CD14-positive monocyte (primary cell): ENCODE measurements around the gene CACNA1C. TPM values are rescaled to one million over a fixed set of nuclear protein-coding genes. Genes with fewer than 3 reads are reported as not detected.

Experiments used
- DNase-seq, 3 donors: peaks; one replicate each; pipeline ENCODE4 v3.0.0-alpha.2; 2011 to 2022
- H2AFZ ChIP-seq: 2 replicates; pipeline ENCODE4 v1.6.0; 2012; ENCODE audit warnings: mild to moderate bottlenecking, low read depth, low read length, inconsistent platforms; ENCODE audit not compliant: insufficient read depth, poor library complexity, severe bottlenecking
- H3K27ac ChIP-seq, 2 donors: 1 replicate in 1 of 2; 2 replicates in 1 of 2; pipeline ENCODE4 v1.5.1; 2012 to 2013; ENCODE audit warnings: low read length in 2 of 2, control low read depth in 1 of 2, inconsistent platforms in 1 of 2, low read depth in 1 of 2, mild to moderate bottlenecking in 1 of 2
- H3K27me3 ChIP-seq, 2 donors: one replicate each; pipeline versions ENCODE4 v1.6.0 to v1.6.1; 2011 to 2013; ENCODE audit warnings: low read length in 2 of 2; ENCODE audit not compliant: control insufficient read depth in 2 of 2, insufficient read depth in 2 of 2
- H3K36me3 ChIP-seq, 2 donors: replicated peaks in 1 of 2; 1 replicate in 1 of 2; 2 replicates in 1 of 2; pipeline versions ENCODE4 v1.5.1 to v1.6.1; 2012 to 2013; ENCODE audit warnings: low read length in 2 of 2, control low read depth in 1 of 2, inconsistent platforms in 1 of 2, mild to moderate bottlenecking in 1 of 2; ENCODE audit not compliant: insufficient read depth in 2 of 2, control insufficient read depth in 1 of 2
- H3K4me1 ChIP-seq, 2 donors: 1 replicate in 1 of 2; 2 replicates in 1 of 2; pipeline versions ENCODE4 v1.5.1 to v1.6.1; 2012 to 2013; ENCODE audit warnings: low read length in 2 of 2, control low read depth in 1 of 2, inconsistent platforms in 1 of 2, mild to moderate bottlenecking in 1 of 2, moderate library complexity in 1 of 2; ENCODE audit not compliant: insufficient read depth in 2 of 2, control insufficient read depth in 1 of 2
- H3K4me2 ChIP-seq: replicated peaks from 2 replicates; pipeline ENCODE3; 2012; ENCODE audit warnings: low read length, moderate library complexity, mild to moderate bottlenecking; ENCODE audit not compliant: poor library complexity, severe bottlenecking; ENCODE audit errors: extremely low read depth
- H3K4me3 ChIP-seq, 3 experiments: fragments of 200-600 bp in 1 of 3; sonication (generic) in 1 of 3; replicated peaks in 1 of 3; 1 replicate in 2 of 3; 2 replicates in 1 of 3; pipeline ENCODE4 v1.5.1; 2011 to 2013; ENCODE audit warnings: low read length in 3 of 3, mild to moderate bottlenecking in 3 of 3, control low read depth in 2 of 3, low read depth in 2 of 3, inconsistent platforms in 1 of 3, moderate library complexity in 1 of 3
- H3K79me2 ChIP-seq: 2 replicates; pipeline ENCODE4 v1.6.0; 2012; ENCODE audit warnings: mild to moderate bottlenecking, control low read depth, inconsistent platforms, low read length, moderate library complexity; ENCODE audit not compliant: insufficient read depth
- H3K9ac ChIP-seq: 2 replicates; pipeline ENCODE4 v1.6.0; 2017; ENCODE audit warnings: low read length, mild to moderate bottlenecking; ENCODE audit not compliant: insufficient read depth, poor library complexity, severe bottlenecking
- H3K9me3 ChIP-seq, 2 donors: replicated peaks in 1 of 2; 1 replicate in 1 of 2; 2 replicates in 1 of 2; pipeline versions ENCODE4 v1.5.1 to v1.6.1; 2012 to 2013; ENCODE audit warnings: low read length in 2 of 2, control low read depth in 1 of 2; ENCODE audit not compliant: control insufficient read depth in 1 of 2, insufficient read depth in 1 of 2
- H4K20me1 ChIP-seq: 2 replicates; pipeline ENCODE4 v1.6.0; 2012; ENCODE audit warnings: mild to moderate bottlenecking, low read length, control low read depth, moderate library complexity; ENCODE audit not compliant: insufficient read depth
- H3K27ac Mint-ChIP-seq, 7 donors: one replicate each; pipeline ENCODE4 v1.8.0; 2020; ENCODE audit warnings: mild to moderate bottlenecking in 7 of 7, mixed read lengths in 7 of 7, moderate library complexity in 6 of 7, inconsistent platforms in 2 of 7
- H3K27me3 Mint-ChIP-seq, 3 donors: one replicate each; pipeline ENCODE4 v1.8.0; 2021 to 2022; ENCODE audit warnings: low read depth in 3 of 3, mild to moderate bottlenecking in 3 of 3, mixed read lengths in 3 of 3, moderate library complexity in 3 of 3, inconsistent platforms in 1 of 3
- H3K36me3 Mint-ChIP-seq, 2 donors: one replicate each; pipeline ENCODE4 v1.8.0; 2020; ENCODE audit warnings: mixed read lengths in 2 of 2, inconsistent platforms in 1 of 2, mild to moderate bottlenecking in 1 of 2
- H3K4me1 Mint-ChIP-seq: one replicate; pipeline ENCODE4 v1.8.0; 2020; ENCODE audit warnings: mild to moderate bottlenecking, mixed read lengths
- H3K4me3 Mint-ChIP-seq, 2 donors: one replicate each; pipeline ENCODE4 v1.8.0; 2020; ENCODE audit warnings: mild to moderate bottlenecking in 2 of 2, mixed read lengths in 2 of 2, moderate library complexity in 1 of 2
- H3K9me3 Mint-ChIP-seq, 7 donors: one replicate each; pipeline ENCODE4 v1.8.0; 2020 to 2022; ENCODE audit warnings: mixed read lengths in 7 of 7, mild to moderate bottlenecking in 6 of 7, moderate library complexity in 6 of 7, inconsistent platforms in 2 of 7
- CTCF ChIP-seq: fragments of 200-600 bp; IDR thresholded peaks from one replicate; pipeline ENCODE4 v1.8.0; 2022; ENCODE audit warnings: antibody characterized with exemption, mild to moderate bottlenecking
- WGBS: methylation state at CpG from one replicate; pipeline ENCODE4 v1.1.5; 2013; ENCODE audit warnings: missing lambda C conversion rate; ENCODE audit not compliant: insufficient coverage; 5-methylcytosine and 5-hydroxymethylcytosine counted together
- intact Hi-C, 2 donors: fragments of 100-400 bp; cut with micrococcal nuclease; formaldehyde crosslinking; loops; one replicate each; pipeline versions ENCODE4 v1.15.0 to v1.15.1; 2023
- polyA plus RNA-seq, 3 donors: library from polyadenylated mRNA; depleted of rRNA in 1 of 3; unstranded in 2 of 3; stranded (reverse) in 1 of 3; fragments of 300-500 nt in 2 of 3; fragments of >200 nt in 1 of 3; fragmentation: Illumina TruSeq in 2 of 3; gene quantifications; 1 replicate in 2 of 3; 2 replicates in 1 of 3; pipeline ENCODE4 v1.2.3, GENCODE V29; 2012 to 2021

The CACNA1C gene
- polyA plus RNA-seq, 3 donors: not detected

- Mint-ChIP-seq H3K27me3 (no peaks in the 10 kb centered on the region), H3K36me3 (no peaks in the 10 kb centered on the region), H3K9me3 (no peaks in the 10 kb centered on the region), H3K4me3 (no peak overlapping the region), H3K27ac (no peak overlapping the region), H3K4me1 (no peaks in the 10 kb centered on the region)
- Histone ChIP-seq H3K27me3 (no peaks in the 10 kb centered on the region), H2AFZ (no peak overlapping the region), H4K20me1 (no peaks in the 10 kb centered on the region), H3K9ac (no peak overlapping the region), H3K4me3 (no peak overlapping the region), H3K79me2 (no peaks in the 10 kb centered on the region), H3K36me3 (no peaks in the 10 kb centered on the region), H3K4me2 (no peak overlapping the region), H3K9me3 (no peaks in the 10 kb centered on the region), H3K4me1 (peaks cover 13 to 17% of the 10 kb centered on the region in 2 donors), H3K27ac (no peak overlapping the region)
- no peak for DNase-seq
- 49% methylated on average over 7 of the region's 12 CpGs for WGBS
- intact Hi-C loops: no loop called here
- TF ChIP-seq CTCF: no peak
Observed at GRCh38 chr12:2456122-2456812, 403.5 kb downstream of the CACNA1C start.

GRCh38 chr12:2456813-2457186 is 404.0 kb downstream of the CACNA1C start:
- Mint-ChIP-seq H3K4me1 (no peaks in the 10 kb centered on the region), H3K27me3 (peaks cover 0 to 2% (median 1%) of the 10 kb centered on the region in 3 donors), H3K4me3 (no peak overlapping the region), H3K9me3 (no peaks in the 10 kb centered on the region), H3K27ac (peak overlapping the region in 1 of 7 donors; percentile 10), H3K36me3 (no peaks in the 10 kb centered on the region)
- no peaks in the 10 kb centered on the region for H4K20me1 ChIP-seq
- H3K4me2 ChIP-seq: no peak overlapping the region
- no peak overlapping the region for H2AFZ ChIP-seq
- H3K36me3 ChIP-seq: no peaks in the 10 kb centered on the region
- no CpG with 5 or more reads among the region's 6 CpGs for WGBS
- H3K9me3 ChIP-seq: no peaks in the 10 kb centered on the region
- no peaks in the 10 kb centered on the region for H3K27me3 ChIP-seq
- no peaks in the 10 kb centered on the region for H3K79me2 ChIP-seq
- DNase-seq: no peak
- H3K27ac ChIP-seq: no peak overlapping the region
- intact Hi-C loops: no loop called here
- no peak overlapping the region for H3K9ac ChIP-seq
- H3K4me1 ChIP-seq: peaks cover 13 to 17% of the 10 kb centered on the region in 2 donors
- H3K4me3 ChIP-seq: no peak overlapping the region
- no peak for TF ChIP-seq CTCF
